Measurements from ENCODE around the gene DOHH. TPM values are rescaled to one million over a fixed set of nuclear protein-coding genes. Genes with fewer than 3 reads are reported as not detected.

Gene DOHH
- polyA plus RNA-seq, 1 donor (not counting 4 experiments of a cell fraction or from before 2014, with no cell fraction given): 4.2 TPM

DNA sequence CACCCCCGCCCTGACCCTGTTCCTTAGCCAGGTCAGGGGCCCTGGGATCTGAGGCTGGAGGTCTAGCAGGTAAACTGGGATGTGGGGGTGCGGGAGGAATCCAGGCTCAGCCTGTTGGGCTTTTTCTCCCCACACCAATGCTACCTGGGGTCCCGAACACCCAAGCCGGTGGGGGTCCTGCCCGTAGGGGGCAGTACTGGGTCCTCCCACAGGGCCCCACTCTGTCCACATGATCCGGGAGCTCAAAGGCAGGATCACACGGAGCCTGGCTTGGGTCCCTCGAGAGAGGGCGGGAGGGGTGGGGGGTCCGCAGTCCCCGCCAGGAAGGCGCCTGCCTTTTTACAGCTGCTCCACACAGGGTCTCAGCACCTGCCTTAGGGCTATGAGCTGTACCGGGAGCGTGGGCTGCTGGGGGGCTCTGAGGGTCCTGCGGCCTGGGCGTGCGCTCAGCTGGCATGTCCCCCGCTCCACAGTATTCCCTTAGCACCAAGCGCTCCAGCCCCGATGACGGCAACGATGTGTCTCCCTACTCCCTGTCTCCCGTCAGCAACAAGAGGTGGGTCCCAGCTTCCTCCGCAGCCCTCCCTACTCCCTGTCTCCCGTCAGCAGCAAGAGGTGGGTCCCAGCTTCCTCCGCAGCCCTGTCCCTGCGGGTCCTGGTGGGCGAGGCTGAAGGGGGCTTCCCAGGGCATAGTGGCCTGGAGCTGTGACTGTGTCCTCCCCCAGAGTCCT lies 26.2 kb upstream of the DOHH start:
- Histone ChIP-seq H3K4me3 (ENCODE audit: control insufficient read depth in 2 of 3, extremely low read depth in 1 of 3, insufficient read depth in 2 of 3, low read depth in 1 of 3, low read length in 3 of 3) (no peak overlapping the region), H3K4me2 (ENCODE audit: control insufficient read depth, extremely low read depth, insufficient read depth, low read depth, low read length) (no peak overlapping the region), H3K9me3 (ENCODE audit: control insufficient read depth, low read depth, low read length) (no peaks in the 10 kb centered on the region), H3K9me1 (ENCODE audit: control insufficient read depth, extremely low read depth, insufficient read depth, low read length) (no peaks in the 10 kb centered on the region), H3K79me2 (ENCODE audit: control insufficient read depth, insufficient read depth, low read length) (peaks cover 27% of the 10 kb centered on the region), H4K20me1 (ENCODE audit: control insufficient read depth, extremely low read depth, insufficient read depth, low read length) (peaks cover 13% of the 10 kb centered on the region), H3K4me1 (ENCODE audit: control insufficient read depth, extremely low read depth, insufficient read depth, low read length) (no peaks in the 10 kb centered on the region), H2AFZ (ENCODE audit: control insufficient read depth, low read length) (no peak overlapping the region), H3K36me3 (ENCODE audit: control insufficient read depth in 2 of 2, extremely low read depth in 1 of 2, insufficient read depth in 2 of 2, low read length in 2 of 2) (peaks cover 23 to 25% of the 10 kb centered on the region in 2 experiments), H3K9ac (ENCODE audit: control insufficient read depth, extremely low read depth, insufficient read depth, low read length) (no peak overlapping the region), H3K27me3 (ENCODE audit: control insufficient read depth, extremely low read depth, insufficient read depth, low read length) (no peaks in the 10 kb centered on the region), H3K27ac (ENCODE audit: control insufficient read depth, insufficient read depth, low read length) (no peak overlapping the region)
- FAIRE-seq: no peak
- dilution Hi-C loops (cut with MboI; ENCODE audit: extremely low pct_ligation_motif_present, low sequenced_read_pairs): no loop called here
- DNase-seq (ENCODE audit: low read depth, low spot score): no peak
- TF ChIP-seq CTCF (optimal IDR thresholded peaks at IDR 0.05 in 1 of 3, IDR thresholded peaks at IDR 0.05 in 1 of 3, conservative IDR thresholded peaks at IDR 0.05 in 1 of 3; ENCODE audit: extremely low read depth in 1 of 3, insufficient read depth in 2 of 3, low read length in 3 of 3) (no peak), EZH2 (IDR thresholded peaks at IDR 0.05; ENCODE audit: low read length) (no peak)

DNA sequence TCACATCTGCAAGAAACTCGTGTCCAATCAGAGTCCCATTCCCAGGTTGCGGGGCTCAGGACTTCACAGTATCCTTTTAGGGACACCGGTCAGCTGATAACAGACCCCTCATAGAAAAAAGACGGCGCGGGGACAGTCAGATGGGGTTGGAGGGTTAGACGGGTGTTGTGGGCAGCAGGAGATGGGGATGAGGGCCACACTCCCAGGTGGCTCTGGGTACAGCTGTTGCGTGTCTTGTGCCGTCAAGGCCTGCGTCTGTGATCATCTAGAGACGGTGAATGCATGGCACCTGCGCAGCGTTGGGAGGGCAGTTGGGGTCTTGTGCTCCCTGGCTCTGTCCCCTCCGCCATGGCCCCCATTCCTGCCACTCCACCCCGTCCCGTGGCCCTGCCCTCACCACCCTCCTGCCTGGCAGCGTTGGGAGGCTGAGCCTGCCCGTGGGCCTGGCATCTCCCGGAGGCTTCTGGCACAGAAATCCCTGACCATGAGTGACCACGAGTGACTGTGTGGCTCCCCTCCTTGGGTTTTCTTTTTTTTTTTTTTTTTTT lies 24.5 kb upstream of the DOHH start:
- peaks cover 17 to 25% of the 10 kb centered on the region in 2 experiments for H3K36me3 ChIP-seq (ENCODE audit: control insufficient read depth in 2 of 2, extremely low read depth in 1 of 2, insufficient read depth in 2 of 2, low read length in 2 of 2)
- no peak overlapping the region for H3K4me3 ChIP-seq (ENCODE audit: control insufficient read depth in 2 of 3, extremely low read depth in 1 of 3, insufficient read depth in 2 of 3, low read depth in 1 of 3, low read length in 3 of 3)
- no peak for TF ChIP-seq CTCF (optimal IDR thresholded peaks at IDR 0.05 in 1 of 3, IDR thresholded peaks at IDR 0.05 in 1 of 3, conservative IDR thresholded peaks at IDR 0.05 in 1 of 3; ENCODE audit: extremely low read depth in 1 of 3, insufficient read depth in 2 of 3, low read length in 3 of 3)
- H3K9me1 ChIP-seq (ENCODE audit: control insufficient read depth, extremely low read depth, insufficient read depth, low read length): peaks cover 2% of the 10 kb centered on the region
- H3K9me3 ChIP-seq (ENCODE audit: control insufficient read depth, low read depth, low read length): no peaks in the 10 kb centered on the region
- FAIRE-seq (no peak), DNase-seq (ENCODE audit: low read depth, low spot score) (no peak)
- H3K4me1 ChIP-seq (ENCODE audit: control insufficient read depth, extremely low read depth, insufficient read depth, low read length): peaks cover 16% of the 10 kb centered on the region
- H3K79me2 ChIP-seq (ENCODE audit: control insufficient read depth, insufficient read depth, low read length): peaks cover 28% of the 10 kb centered on the region
- dilution Hi-C loops (cut with MboI; ENCODE audit: extremely low pct_ligation_motif_present, low sequenced_read_pairs): no loop called here
- no peaks in the 10 kb centered on the region for H3K27me3 ChIP-seq (ENCODE audit: control insufficient read depth, extremely low read depth, insufficient read depth, low read length)
- H3K27ac ChIP-seq (ENCODE audit: control insufficient read depth, insufficient read depth, low read length): no peak overlapping the region
- peaks cover 26% of the 10 kb centered on the region for H4K20me1 ChIP-seq (ENCODE audit: control insufficient read depth, extremely low read depth, insufficient read depth, low read length)
- no peak overlapping the region for H3K9ac ChIP-seq (ENCODE audit: control insufficient read depth, extremely low read depth, insufficient read depth, low read length)
- H3K4me2 ChIP-seq (ENCODE audit: control insufficient read depth, extremely low read depth, insufficient read depth, low read depth, low read length): no peak overlapping the region
- no peak overlapping the region for H2AFZ ChIP-seq (ENCODE audit: control insufficient read depth, low read length)

Data from keratinocyte (primary cell).